ENCODE results near the gene HDAC9. TPM values are rescaled to one million over a fixed set of nuclear protein-coding genes. Genes with fewer than 3 reads are reported as not detected.

HDAC9 gene
- total RNA-seq, 1 experiment from 2014 or later: 159 TPM

DNA sequence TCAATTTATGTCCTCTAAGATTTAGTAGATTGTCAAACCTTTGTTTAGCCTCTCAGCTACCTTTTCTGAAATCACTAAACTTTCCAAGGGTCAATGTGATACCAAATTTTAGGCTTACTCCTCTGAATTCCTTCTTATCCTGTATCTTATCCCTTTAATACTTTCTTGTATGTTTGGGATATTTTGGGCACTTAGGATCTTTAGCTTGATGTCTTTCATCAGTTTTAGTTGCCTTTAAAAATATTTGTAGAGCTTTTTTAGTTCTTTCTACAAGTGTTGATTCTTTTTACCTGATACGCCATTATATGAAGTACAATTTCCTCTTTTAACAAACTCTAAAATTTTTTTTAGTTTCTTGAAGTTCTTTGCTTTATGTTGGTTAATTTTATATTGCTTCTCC, 30.7 kb upstream of the HDAC9 start:
- H3K36me3 Mint-ChIP-seq (ENCODE audit: insufficient read depth, unreplicated experiment): no peaks in the 10 kb centered on the region
- H3K9me3 Mint-ChIP-seq (ENCODE audit: low read depth, unreplicated experiment): no peaks in the 10 kb centered on the region
- CTCF ChIA-PET: no interaction called here
- TF ChIP-seq, protein P1, sequence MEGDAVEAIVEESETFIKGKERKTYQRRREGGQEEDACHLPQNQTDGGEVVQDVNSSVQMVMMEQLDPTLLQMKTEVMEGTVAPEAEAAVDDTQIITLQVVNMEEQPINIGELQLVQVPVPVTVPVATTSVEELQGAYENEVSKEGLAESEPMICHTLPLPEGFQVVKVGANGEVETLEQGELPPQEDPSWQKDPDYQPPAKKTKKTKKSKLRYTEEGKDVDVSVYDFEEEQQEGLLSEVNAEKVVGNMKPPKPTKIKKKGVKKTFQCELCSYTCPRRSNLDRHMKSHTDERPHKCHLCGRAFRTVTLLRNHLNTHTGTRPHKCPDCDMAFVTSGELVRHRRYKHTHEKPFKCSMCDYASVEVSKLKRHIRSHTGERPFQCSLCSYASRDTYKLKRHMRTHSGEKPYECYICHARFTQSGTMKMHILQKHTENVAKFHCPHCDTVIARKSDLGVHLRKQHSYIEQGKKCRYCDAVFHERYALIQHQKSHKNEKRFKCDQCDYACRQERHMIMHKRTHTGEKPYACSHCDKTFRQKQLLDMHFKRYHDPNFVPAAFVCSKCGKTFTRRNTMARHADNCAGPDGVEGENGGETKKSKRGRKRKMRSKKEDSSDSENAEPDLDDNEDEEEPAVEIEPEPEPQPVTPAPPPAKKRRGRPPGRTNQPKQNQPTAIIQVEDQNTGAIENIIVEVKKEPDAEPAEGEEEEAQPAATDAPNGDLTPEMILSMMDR (IDR thresholded peaks at IDR 0.05; ENCODE audit: unreplicated experiment): no peak
- intact Hi-C loops (cut with micrococcal nuclease; ENCODE audit: unreplicated experiment): no loop called here
- peaks cover 32% of the 10 kb centered on the region for H3K4me1 Mint-ChIP-seq (ENCODE audit: low read depth, unreplicated experiment)
- no TSS peak for BruUV-seq (replicated peaks)
- DNase-seq: no peak
- no peak overlapping the region for H3K27ac Mint-ChIP-seq (ENCODE audit: unreplicated experiment)
- no peaks in the 10 kb centered on the region for H3K27me3 Mint-ChIP-seq (ENCODE audit: unreplicated experiment)
- no peak overlapping the region for H3K4me3 Mint-ChIP-seq (ENCODE audit: low read depth, unreplicated experiment)

DNA sequence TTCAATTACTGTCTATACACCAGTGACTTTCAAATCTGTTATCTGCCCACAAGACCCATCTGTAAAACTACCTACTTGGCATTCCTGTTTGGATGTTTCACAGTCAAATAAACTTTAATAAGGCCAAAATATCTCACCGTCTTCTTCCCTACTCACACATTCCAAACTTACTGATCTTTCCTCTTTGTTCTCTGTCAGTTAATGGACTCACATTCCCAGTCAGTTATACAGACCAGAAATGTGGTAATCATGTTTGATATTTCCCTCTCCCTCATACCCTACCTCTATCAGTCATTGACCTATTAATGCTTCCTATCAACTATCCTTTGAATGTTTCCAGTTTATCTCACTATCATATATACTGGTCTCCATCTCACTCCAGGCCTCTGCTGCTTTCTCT, 28.5 kb upstream of the HDAC9 start:
- no peaks in the 10 kb centered on the region for H3K27me3 Mint-ChIP-seq (ENCODE audit: unreplicated experiment)
- no peaks in the 10 kb centered on the region for H3K9me3 Mint-ChIP-seq (ENCODE audit: low read depth, unreplicated experiment)
- H3K27ac Mint-ChIP-seq (ENCODE audit: unreplicated experiment): no peak overlapping the region
- no peaks in the 10 kb centered on the region for H3K36me3 Mint-ChIP-seq (ENCODE audit: insufficient read depth, unreplicated experiment)
- no peak overlapping the region for H3K4me3 Mint-ChIP-seq (ENCODE audit: low read depth, unreplicated experiment)
- intact Hi-C loops (cut with micrococcal nuclease; ENCODE audit: unreplicated experiment): no loop called here
- TF ChIP-seq, protein P1 (IDR thresholded peaks at IDR 0.05; ENCODE audit: unreplicated experiment): no peak
- peaks cover 26% of the 10 kb centered on the region for H3K4me1 Mint-ChIP-seq (ENCODE audit: low read depth, unreplicated experiment)
- CTCF ChIA-PET: no interaction called here
- no peak for DNase-seq
- no TSS peak for BruUV-seq (replicated peaks)

DNA sequence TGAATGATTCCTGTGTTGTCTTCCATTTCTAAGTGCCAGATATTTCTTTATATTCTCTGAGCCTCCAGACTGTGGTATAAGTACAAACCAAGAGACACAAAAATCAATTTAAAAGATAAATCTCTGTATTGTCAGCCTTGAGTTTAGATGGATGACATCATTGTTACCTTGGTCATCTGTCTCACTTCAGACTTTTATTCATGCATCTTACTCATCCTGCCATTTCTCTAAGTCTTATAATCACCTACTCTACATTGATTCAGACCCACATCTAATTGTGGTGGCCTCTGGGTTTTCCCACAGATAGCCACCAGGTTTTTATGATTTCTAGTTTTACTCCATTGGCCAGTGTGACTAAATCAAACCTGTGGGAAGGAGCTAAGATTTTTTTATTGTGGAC, 26.8 kb upstream of the HDAC9 start:
- CTCF ChIA-PET: no interaction called here
- intact Hi-C loops (cut with micrococcal nuclease; ENCODE audit: unreplicated experiment): no loop called here
- BruUV-seq (replicated peaks): no TSS peak
- peaks cover 26% of the 10 kb centered on the region for H3K4me1 Mint-ChIP-seq (ENCODE audit: low read depth, unreplicated experiment)
- no peaks in the 10 kb centered on the region for H3K36me3 Mint-ChIP-seq (ENCODE audit: insufficient read depth, unreplicated experiment)
- no peak overlapping the region for H3K27ac Mint-ChIP-seq (ENCODE audit: unreplicated experiment)
- no peak overlapping the region for H3K4me3 Mint-ChIP-seq (ENCODE audit: low read depth, unreplicated experiment)
- H3K27me3 Mint-ChIP-seq (ENCODE audit: unreplicated experiment): no peaks in the 10 kb centered on the region
- DNase-seq: no peak
- no peaks in the 10 kb centered on the region for H3K9me3 Mint-ChIP-seq (ENCODE audit: low read depth, unreplicated experiment)
- TF ChIP-seq, protein P1 (IDR thresholded peaks at IDR 0.05; ENCODE audit: unreplicated experiment): no peak

DNA sequence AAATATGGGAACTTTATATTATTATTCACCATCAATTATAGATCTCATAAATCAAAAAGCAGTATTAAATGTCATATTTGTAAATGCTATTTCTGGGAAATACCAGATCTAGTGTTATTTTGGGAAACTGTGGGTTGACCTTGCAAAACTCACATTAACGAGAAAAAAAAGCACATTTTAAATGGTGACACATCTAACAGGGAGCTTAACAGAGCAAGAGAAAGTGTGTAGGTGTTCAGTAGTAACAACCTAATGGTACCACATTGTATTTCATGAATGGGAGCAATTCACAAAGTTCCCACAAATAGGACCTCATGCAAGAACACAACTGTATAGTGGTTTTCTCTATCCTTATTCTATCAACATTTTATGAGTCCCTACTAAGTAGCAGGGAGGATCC, 26.2 kb upstream of the HDAC9 start:
- intact Hi-C loops (cut with micrococcal nuclease; ENCODE audit: unreplicated experiment): no loop called here
- H3K4me1 Mint-ChIP-seq (ENCODE audit: low read depth, unreplicated experiment): peaks cover 28% of the 10 kb centered on the region
- CTCF ChIA-PET: interaction anchor here (1.2 kb wide), 1 partner anchor 11 kb away, joined by 4 read pairs; no protein-coding TSS in a partner anchor
- BruUV-seq (replicated peaks): no TSS peak
- H3K36me3 Mint-ChIP-seq (ENCODE audit: insufficient read depth, unreplicated experiment): no peaks in the 10 kb centered on the region
- DNase-seq: no peak
- H3K27me3 Mint-ChIP-seq (ENCODE audit: unreplicated experiment): no peaks in the 10 kb centered on the region
- no peak overlapping the region for H3K27ac Mint-ChIP-seq (ENCODE audit: unreplicated experiment)
- TF ChIP-seq, protein P1 (IDR thresholded peaks at IDR 0.05; ENCODE audit: unreplicated experiment): no peak
- H3K9me3 Mint-ChIP-seq (ENCODE audit: low read depth, unreplicated experiment): no peaks in the 10 kb centered on the region
- no peak overlapping the region for H3K4me3 Mint-ChIP-seq (ENCODE audit: low read depth, unreplicated experiment)

All from Calu3 (cell line).